Smooth muscle cell of trachea (primary cell): ENCODE measurements around the gene SIDT1. TPM values are rescaled to one million over a fixed set of nuclear protein-coding genes. Genes with fewer than 3 reads are reported as not detected.

Source experiments
- total RNA-seq: library from RNA; depleted of rRNA; stranded (reverse); fragments of >200 nt; gene quantifications from 2 replicates; pipeline ENCODE4 v1.2.1, GENCODE V29; 2014

SIDT1 gene
- total RNA-seq = not detected in 2 replicates

GRCh38 chr3:113531826-113532697, at the start of gene SIDT1:
Gene SIDT1, plus strand, starts transcription at chr3:113532555. Its CDS starts 467 bp downstream, at chr3:113533022.

Other genes with a start within 250 kb of the SIDT1 start
- gene CFAP44, start 91.1 kb upstream of the SIDT1 start, total RNA-seq = 3.1 and 5.5 TPM in 2 replicates
- gene SPICE1, start 17.4 kb upstream of the SIDT1 start, total RNA-seq = 9.6 and 20.8 TPM in 2 replicates
- 9.4 and 12.9 TPM in 2 replicates for gene USF3, start 164.1 kb downstream of the SIDT1 start, total RNA-seq
- 203 and 358 TPM in 2 replicates for gene NAA50, start 213.7 kb downstream of the SIDT1 start, total RNA-seq
- 142 TPM in 2 replicates for gene ATP6V1A, start 214.5 kb downstream of the SIDT1 start, total RNA-seq